Measurements from ENCODE around the gene LYST. TPM values are rescaled to one million over a fixed set of nuclear protein-coding genes. Genes with fewer than 3 reads are reported as not detected.

The LYST gene
- polyA plus RNA-seq, 1 of the 3 experiments (the other 2 are of a cell fraction): 3.9 TPM

- Histone ChIP-seq H4K20me1 (ENCODE audit: insufficient read depth) (no peaks in the 10 kb centered on the region), H3K9me3 (no peaks in the 10 kb centered on the region)
- CTCF ChIA-PET: interaction anchor here (1.2 to 1.4 kb wide), 2 partner anchors 16 to 89 kb away, joined by 4 to 5 read pairs; partner anchors contain the start of gene LYST
These were observed 15.4 kb upstream of the LYST start for GRCh38 chr1:235881930-235882700.

GRCh38 chr1:235878082-235878811 lies 11.5 kb upstream of the LYST start:
- no peak overlapping the region for H3K4me2 ChIP-seq
- CTCF ChIA-PET: interaction anchor here (1.2 to 1.4 kb wide), 2 partner anchors 13 to 93 kb away, joined by 6 to 7 read pairs; no protein-coding TSS in a partner anchor
- H3K9ac ChIP-seq: no peak overlapping the region
- H3K9me3 ChIP-seq: no peaks in the 10 kb centered on the region
- H3K79me2 ChIP-seq (ENCODE audit: insufficient read depth): no peaks in the 10 kb centered on the region
- H3K27ac ChIP-seq (ENCODE audit: low read depth in 2 of 2, low read length in 1 of 2): no peak overlapping the region
- H3K27me3 ChIP-seq (ENCODE audit: insufficient read depth): no peaks in the 10 kb centered on the region
- TF ChIP-seq, protein P1, sequence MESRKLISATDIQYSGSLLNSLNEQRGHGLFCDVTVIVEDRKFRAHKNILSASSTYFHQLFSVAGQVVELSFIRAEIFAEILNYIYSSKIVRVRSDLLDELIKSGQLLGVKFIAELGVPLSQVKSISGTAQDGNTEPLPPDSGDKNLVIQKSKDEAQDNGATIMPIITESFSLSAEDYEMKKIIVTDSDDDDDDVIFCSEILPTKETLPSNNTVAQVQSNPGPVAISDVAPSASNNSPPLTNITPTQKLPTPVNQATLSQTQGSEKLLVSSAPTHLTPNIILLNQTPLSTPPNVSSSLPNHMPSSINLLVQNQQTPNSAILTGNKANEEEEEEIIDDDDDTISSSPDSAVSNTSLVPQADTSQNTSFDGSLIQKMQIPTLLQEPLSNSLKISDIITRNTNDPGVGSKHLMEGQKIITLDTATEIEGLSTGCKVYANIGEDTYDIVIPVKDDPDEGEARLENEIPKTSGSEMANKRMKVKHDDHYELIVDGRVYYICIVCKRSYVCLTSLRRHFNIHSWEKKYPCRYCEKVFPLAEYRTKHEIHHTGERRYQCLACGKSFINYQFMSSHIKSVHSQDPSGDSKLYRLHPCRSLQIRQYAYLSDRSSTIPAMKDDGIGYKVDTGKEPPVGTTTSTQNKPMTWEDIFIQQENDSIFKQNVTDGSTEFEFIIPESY (IDR thresholded peaks at IDR 0.05; ENCODE audit: borderline replicate concordance, low read depth): no peak
- TF ChIP-seq MXI1 (IDR thresholded peaks at IDR 0.05; ENCODE audit: low read depth, low read length) (no peak), FOSL2 (IDR thresholded peaks at IDR 0.05; ENCODE audit: borderline replicate concordance, low read depth) (no peak), RCOR1 (IDR thresholded peaks at IDR 0.05; ENCODE audit: low read length) (no peak), GATA2 (CRISPR knock-in tag; IDR thresholded peaks at IDR 0.05) (no peak), RFX5 (IDR thresholded peaks at IDR 0.05; ENCODE audit: low read length) (no peak)
- TF ChIP-seq, protein P2, sequence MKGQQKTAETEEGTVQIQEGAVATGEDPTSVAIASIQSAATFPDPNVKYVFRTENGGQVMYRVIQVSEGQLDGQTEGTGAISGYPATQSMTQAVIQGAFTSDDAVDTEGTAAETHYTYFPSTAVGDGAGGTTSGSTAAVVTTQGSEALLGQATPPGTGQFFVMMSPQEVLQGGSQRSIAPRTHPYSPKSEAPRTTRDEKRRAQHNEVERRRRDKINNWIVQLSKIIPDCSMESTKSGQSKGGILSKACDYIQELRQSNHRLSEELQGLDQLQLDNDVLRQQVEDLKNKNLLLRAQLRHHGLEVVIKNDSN (IDR thresholded peaks at IDR 0.05; ENCODE audit: borderline replicate concordance, low read depth): no peak
- H3F3A ChIP-seq (replicated peaks; ENCODE audit: insufficient read depth): no peaks in the 10 kb centered on the region
- WGBS (ENCODE audit: low lambda C conversion rate): 79% methylated on average over 6 of the region's 6 CpGs
- H4K20me1 ChIP-seq (ENCODE audit: insufficient read depth): no peaks in the 10 kb centered on the region
- H3K36me3 ChIP-seq (replicated peaks in 1 of 2; ENCODE audit: control insufficient read depth in 1 of 2, insufficient read depth in 2 of 2, low read length in 1 of 2): no peaks in the 10 kb centered on the region
- no peak for DNase-seq
- no peak overlapping the region for H3K4me3 ChIP-seq (ENCODE audit: low read depth in 2 of 2, low read length in 1 of 2)
- no peak overlapping the region for H2AFZ ChIP-seq (ENCODE audit: low read depth)
- peaks cover 3 to 7% of the 10 kb centered on the region in 2 experiments; a peak in 2 of 4 replicates for H3K4me1 ChIP-seq (ENCODE audit: control insufficient read depth in 1 of 2, insufficient read depth in 2 of 2, low read depth in 1 of 2, low read length in 1 of 2)
- POLR2A ChIA-PET: interaction anchor here (1.1 kb wide), 1 partner anchor 11 kb away, joined by 3 read pairs; no protein-coding TSS in a partner anchor
- no peaks in the 10 kb centered on the region for H3K9me2 ChIP-seq

More at GRCh38 chr1:235881930-235882700, 15.4 kb upstream of the LYST start:
- H3K4me1 ChIP-seq (ENCODE audit: control insufficient read depth in 1 of 2, insufficient read depth in 2 of 2, low read depth in 1 of 2, low read length in 1 of 2): peaks cover 3 to 10% of the 10 kb centered on the region in 2 experiments; a peak in 2 of 4 replicates
- no peak overlapping the region for H3K9ac ChIP-seq
- no peaks in the 10 kb centered on the region for H3K79me2 ChIP-seq (ENCODE audit: insufficient read depth)
- H3K4me2 ChIP-seq: no peak overlapping the region
- H3F3A ChIP-seq (replicated peaks; ENCODE audit: insufficient read depth): no peaks in the 10 kb centered on the region
- WGBS (ENCODE audit: low lambda C conversion rate): 95% methylated on average over 5 of the region's 5 CpGs
- no peak overlapping the region for H3K4me3 ChIP-seq (ENCODE audit: low read depth in 2 of 2, low read length in 1 of 2)
- TF ChIP-seq, protein P3, sequence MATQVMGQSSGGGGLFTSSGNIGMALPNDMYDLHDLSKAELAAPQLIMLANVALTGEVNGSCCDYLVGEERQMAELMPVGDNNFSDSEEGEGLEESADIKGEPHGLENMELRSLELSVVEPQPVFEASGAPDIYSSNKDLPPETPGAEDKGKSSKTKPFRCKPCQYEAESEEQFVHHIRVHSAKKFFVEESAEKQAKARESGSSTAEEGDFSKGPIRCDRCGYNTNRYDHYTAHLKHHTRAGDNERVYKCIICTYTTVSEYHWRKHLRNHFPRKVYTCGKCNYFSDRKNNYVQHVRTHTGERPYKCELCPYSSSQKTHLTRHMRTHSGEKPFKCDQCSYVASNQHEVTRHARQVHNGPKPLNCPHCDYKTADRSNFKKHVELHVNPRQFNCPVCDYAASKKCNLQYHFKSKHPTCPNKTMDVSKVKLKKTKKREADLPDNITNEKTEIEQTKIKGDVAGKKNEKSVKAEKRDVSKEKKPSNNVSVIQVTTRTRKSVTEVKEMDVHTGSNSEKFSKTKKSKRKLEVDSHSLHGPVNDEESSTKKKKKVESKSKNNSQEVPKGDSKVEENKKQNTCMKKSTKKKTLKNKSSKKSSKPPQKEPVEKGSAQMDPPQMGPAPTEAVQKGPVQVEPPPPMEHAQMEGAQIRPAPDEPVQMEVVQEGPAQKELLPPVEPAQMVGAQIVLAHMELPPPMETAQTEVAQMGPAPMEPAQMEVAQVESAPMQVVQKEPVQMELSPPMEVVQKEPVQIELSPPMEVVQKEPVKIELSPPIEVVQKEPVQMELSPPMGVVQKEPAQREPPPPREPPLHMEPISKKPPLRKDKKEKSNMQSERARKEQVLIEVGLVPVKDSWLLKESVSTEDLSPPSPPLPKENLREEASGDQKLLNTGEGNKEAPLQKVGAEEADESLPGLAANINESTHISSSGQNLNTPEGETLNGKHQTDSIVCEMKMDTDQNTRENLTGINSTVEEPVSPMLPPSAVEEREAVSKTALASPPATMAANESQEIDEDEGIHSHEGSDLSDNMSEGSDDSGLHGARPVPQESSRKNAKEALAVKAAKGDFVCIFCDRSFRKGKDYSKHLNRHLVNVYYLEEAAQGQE (IDR thresholded peaks at IDR 0.05; ENCODE audit: low read depth, low read length): no peak
- no peak for TF ChIP-seq MXI1 (IDR thresholded peaks at IDR 0.05; ENCODE audit: low read depth, low read length)
- TF ChIP-seq NRF1 (IDR thresholded peaks at IDR 0.05; ENCODE audit: low read depth, low read length): no peak
- no peak for TF ChIP-seq FOXM1 (IDR thresholded peaks at IDR 0.05; ENCODE audit: low read depth)
- no peaks in the 10 kb centered on the region for H3K36me3 ChIP-seq (replicated peaks in 1 of 2; ENCODE audit: control insufficient read depth in 1 of 2, insufficient read depth in 2 of 2, low read length in 1 of 2)
- POLR2A ChIA-PET: no interaction called here
- no peak overlapping the region for H3K27ac ChIP-seq (ENCODE audit: low read depth in 2 of 2, low read length in 1 of 2)
- no peaks in the 10 kb centered on the region for H3K9me2 ChIP-seq
- no peak for DNase-seq
- H2AFZ ChIP-seq (ENCODE audit: low read depth): no peak overlapping the region
- H3K27me3 ChIP-seq (ENCODE audit: insufficient read depth): no peaks in the 10 kb centered on the region
